Erythroblast (primary cell): ENCODE results near the gene IRAK1.

Experiments
- GATA1 ChIP-seq: IDR thresholded peaks from 2 replicates; pipeline ENCODE4 v1.6.1; 2011; ENCODE audit warnings: low read depth, mild to moderate bottlenecking, control low read depth, low read length, moderate library complexity
- POLR2A ChIP-seq: IDR thresholded peaks from 2 replicates; pipeline ENCODE4 v1.6.1; 2011; ENCODE audit warnings: mild to moderate bottlenecking, low read length

- TF ChIP-seq POLR2A = no peak
- TF ChIP-seq GATA1 = no peak
These were observed 5.0 kb downstream of the IRAK1 start for GRCh38 chrX:154014429-154015380.
